Breast epithelium (tissue), 4 donors: Measurements from ENCODE around the gene FAM131B. TPM values are rescaled to one million over a fixed set of nuclear protein-coding genes. Genes with fewer than 3 reads are reported as not detected.

Source experiments
- DNase-seq, 2 donors: peaks; one replicate each; pipeline ENCODE4 v3.0.0-alpha.2; 2019; ENCODE audit warnings: low spot score in 2 of 2
- H3K27ac ChIP-seq, 2 donors: fragments of 200-600 bp; sonication (generic) in 1 of 2; one replicate each; pipeline ENCODE4 v1.5.1; 2016 to 2019; ENCODE audit warnings: mild to moderate bottlenecking in 1 of 2
- H3K27me3 ChIP-seq, 2 donors: fragments of 200-600 bp; sonication (generic) in 1 of 2; one replicate each; pipeline versions ENCODE4 v1.5.1 to v1.6.0; 2017 to 2019; ENCODE audit warnings: control low read depth in 1 of 2, mild to moderate bottlenecking in 1 of 2
- H3K36me3 ChIP-seq: fragments of 200-600 bp; one replicate; pipeline ENCODE4 v1.5.1; 2019
- H3K4me1 ChIP-seq, 2 donors: fragments of 200-600 bp; sonication (generic); one replicate each; pipeline ENCODE4 v1.5.1; 2016 to 2019; ENCODE audit warnings: control low read depth in 1 of 2
- H3K4me3 ChIP-seq, 3 donors: fragments of 200-600 bp; sonication (generic); 1 replicate in 2 of 3; 2 replicates in 1 of 3; pipeline ENCODE4 v1.5.1; 2016 to 2019; ENCODE audit warnings: mild to moderate bottlenecking in 3 of 3, moderate library complexity in 2 of 3
- H3K9me3 ChIP-seq, 2 donors: fragments of 200-600 bp; sonication (generic) in 1 of 2; one replicate each; pipeline ENCODE4 v1.5.1; 2016 to 2019; ENCODE audit warnings: control low read depth in 1 of 2
- POLR2A ChIP-seq: fragments of 450-650 bp; IDR thresholded peaks from one replicate; pipeline ENCODE4 v1.6.1; 2016; ENCODE audit warnings: antibody characterized with exemption, mild to moderate bottlenecking, moderate library complexity
- POLR2AphosphoS5 ChIP-seq, 3 donors: sonication (generic); formaldehyde crosslinking; IDR thresholded peaks; one replicate each; pipeline ENCODE4 v1.6.1; 2017; ENCODE audit warnings: antibody characterized with exemption in 3 of 3
- intact Hi-C: fragments of 100-400 bp; cut with DNase I; formaldehyde crosslinking; loops from one replicate; pipeline ENCODE4 v1.15.1; 2023; ENCODE audit warnings: low total_unique reads
- total RNA-seq, 3 donors: library from RNA; depleted of rRNA; stranded (reverse); fragments of >200 nt; gene quantifications; one replicate each; pipeline ENCODE4 v1.1.0, GENCODE V29; 2016
- TF ChIP-seq, protein P1 (sequence below), 3 donors: fragments of 450-650 bp; IDR thresholded peaks; one replicate each; pipeline ENCODE4 v1.5.1; 2016 to 2017; ENCODE audit warnings: antibody characterized with exemption in 3 of 3, mild to moderate bottlenecking in 3 of 3, moderate library complexity in 3 of 3

Gene FAM131B
- total RNA-seq, 3 donors from 2014 or later: 0.48 to 2.3 (median 0.73) TPM

- Histone ChIP-seq H3K27ac (no peak overlapping the region), H3K27me3 (no peaks in the 10 kb centered on the region), H3K4me1 (no peaks in the 10 kb centered on the region), H3K4me3 (no peak overlapping the region), H3K9me3 (no peaks in the 10 kb centered on the region), H3K36me3 (no peaks in the 10 kb centered on the region)
- DNase-seq: no peak
- TF ChIP-seq, protein P1, sequence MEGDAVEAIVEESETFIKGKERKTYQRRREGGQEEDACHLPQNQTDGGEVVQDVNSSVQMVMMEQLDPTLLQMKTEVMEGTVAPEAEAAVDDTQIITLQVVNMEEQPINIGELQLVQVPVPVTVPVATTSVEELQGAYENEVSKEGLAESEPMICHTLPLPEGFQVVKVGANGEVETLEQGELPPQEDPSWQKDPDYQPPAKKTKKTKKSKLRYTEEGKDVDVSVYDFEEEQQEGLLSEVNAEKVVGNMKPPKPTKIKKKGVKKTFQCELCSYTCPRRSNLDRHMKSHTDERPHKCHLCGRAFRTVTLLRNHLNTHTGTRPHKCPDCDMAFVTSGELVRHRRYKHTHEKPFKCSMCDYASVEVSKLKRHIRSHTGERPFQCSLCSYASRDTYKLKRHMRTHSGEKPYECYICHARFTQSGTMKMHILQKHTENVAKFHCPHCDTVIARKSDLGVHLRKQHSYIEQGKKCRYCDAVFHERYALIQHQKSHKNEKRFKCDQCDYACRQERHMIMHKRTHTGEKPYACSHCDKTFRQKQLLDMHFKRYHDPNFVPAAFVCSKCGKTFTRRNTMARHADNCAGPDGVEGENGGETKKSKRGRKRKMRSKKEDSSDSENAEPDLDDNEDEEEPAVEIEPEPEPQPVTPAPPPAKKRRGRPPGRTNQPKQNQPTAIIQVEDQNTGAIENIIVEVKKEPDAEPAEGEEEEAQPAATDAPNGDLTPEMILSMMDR (IDR thresholded peaks at IDR 0.05): no peak
- TF ChIP-seq POLR2A (no peak), POLR2AphosphoS5 (IDR thresholded peaks at IDR 0.05) (no peak)
- intact Hi-C loops: loop anchor here (10.0 kb wide), 1 partner anchor 156 kb away; no protein-coding TSS in a partner anchor
Measured at GRCh38 chr7:143401265-143401664, 38.8 kb upstream of the FAM131B start.

- H3K36me3 ChIP-seq: no peaks in the 10 kb centered on the region
- no peaks in the 10 kb centered on the region for H3K27me3 ChIP-seq
- no peaks in the 10 kb centered on the region for H3K4me1 ChIP-seq
- no peaks in the 10 kb centered on the region for H3K9me3 ChIP-seq
- DNase-seq: no peak
- H3K4me3 ChIP-seq: no peak overlapping the region
- TF ChIP-seq, protein P1 (IDR thresholded peaks at IDR 0.05): no peak
- TF ChIP-seq POLR2AphosphoS5 (IDR thresholded peaks at IDR 0.05) (no peak), POLR2A (no peak)
- intact Hi-C loops: loop anchor here (10.0 kb wide), 1 partner anchor 155 kb away; no protein-coding TSS in a partner anchor
- H3K27ac ChIP-seq: no peak overlapping the region
Measured at GRCh38 chr7:143399642-143400041, 37.1 kb upstream of the FAM131B start.

DNA sequence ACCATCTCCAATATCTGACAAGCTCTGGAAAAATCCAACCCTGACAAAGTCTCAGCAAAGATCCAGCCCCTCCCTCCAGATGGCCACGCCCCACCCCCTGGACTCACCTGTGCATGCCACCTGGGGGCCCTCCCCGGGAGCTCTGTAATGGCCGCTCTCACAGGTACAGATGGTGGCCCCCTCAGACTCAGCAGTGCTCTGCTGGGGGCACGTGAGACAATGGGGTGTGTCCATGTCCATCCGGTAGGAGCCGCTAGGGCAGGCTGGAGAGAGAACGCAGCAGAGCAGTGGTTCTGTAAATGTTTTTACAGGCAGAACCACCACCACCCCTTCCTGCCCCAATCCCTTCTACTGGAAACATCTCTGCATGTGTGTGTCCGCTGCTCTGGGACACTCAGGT, 36.6 kb upstream of the FAM131B start:
- no peak for TF ChIP-seq POLR2A
- TF ChIP-seq, protein P1 (IDR thresholded peaks at IDR 0.05): no peak
- no peak for TF ChIP-seq POLR2AphosphoS5 (IDR thresholded peaks at IDR 0.05)
- intact Hi-C loops: no loop called here
- no peak overlapping the region for H3K4me3 ChIP-seq
- no peaks in the 10 kb centered on the region for H3K9me3 ChIP-seq
- no peaks in the 10 kb centered on the region for H3K4me1 ChIP-seq
- no peak overlapping the region for H3K27ac ChIP-seq
- DNase-seq: no peak
- H3K36me3 ChIP-seq: no peaks in the 10 kb centered on the region
- no peaks in the 10 kb centered on the region for H3K27me3 ChIP-seq

GRCh38 chr7:143398616-143399015, 36.1 kb upstream of the FAM131B start:
- Histone ChIP-seq H3K4me1 (no peaks in the 10 kb centered on the region), H3K9me3 (no peaks in the 10 kb centered on the region), H3K27me3 (no peaks in the 10 kb centered on the region), H3K36me3 (no peaks in the 10 kb centered on the region), H3K4me3 (no peak overlapping the region), H3K27ac (no peak overlapping the region)
- DNase-seq: no peak
- no peak for TF ChIP-seq POLR2AphosphoS5 (IDR thresholded peaks at IDR 0.05)
- TF ChIP-seq, protein P1 (IDR thresholded peaks at IDR 0.05): no peak
- TF ChIP-seq POLR2A: no peak
- intact Hi-C loops: no loop called here

DNA sequence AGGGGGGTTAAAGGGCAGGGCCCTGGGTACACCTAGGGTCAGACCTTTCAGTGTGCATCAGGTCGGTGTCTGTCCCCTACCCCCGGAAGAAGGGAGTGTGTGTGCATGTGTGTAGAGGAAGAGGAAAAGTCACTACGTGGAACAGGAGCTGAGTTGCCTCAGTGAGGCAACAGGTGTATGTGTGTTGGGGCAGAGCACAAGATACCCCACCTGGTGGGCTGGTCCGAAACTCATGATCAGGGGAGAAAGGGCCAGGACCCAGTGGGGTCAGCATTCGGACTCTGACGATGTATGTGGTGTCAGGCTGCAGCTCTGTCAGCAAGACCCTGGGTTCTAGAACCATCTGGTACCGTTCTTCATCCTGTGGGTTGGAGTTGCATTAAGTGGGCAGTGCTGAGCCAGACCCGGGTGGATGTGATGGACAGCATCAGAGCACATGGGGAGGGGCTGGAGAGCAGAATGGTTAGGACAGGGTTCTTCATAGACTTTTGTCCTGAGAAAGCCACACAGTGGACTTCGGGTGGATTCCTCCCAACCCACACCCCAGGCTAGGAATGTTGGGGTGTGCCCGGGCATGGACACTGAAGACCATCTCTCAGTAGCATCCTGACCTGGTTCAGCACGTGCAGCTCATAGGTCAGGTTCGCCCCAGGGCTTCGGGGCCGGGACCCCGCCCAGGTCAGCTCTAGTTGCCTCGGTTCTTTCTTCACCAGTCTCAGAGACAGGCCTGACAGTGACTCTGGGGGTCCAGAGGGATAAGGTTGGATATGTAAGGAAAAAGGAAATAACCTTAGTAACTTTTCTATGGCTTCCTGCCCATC, 35.4 kb upstream of the FAM131B start:
- H3K36me3 ChIP-seq: no peaks in the 10 kb centered on the region
- no peak overlapping the region for H3K27ac ChIP-seq
- H3K4me1 ChIP-seq: peaks cover 0 to under 1% of the 10 kb centered on the region in 2 donors
- H3K27me3 ChIP-seq: no peaks in the 10 kb centered on the region
- no peaks in the 10 kb centered on the region for H3K9me3 ChIP-seq
- no peak overlapping the region for H3K4me3 ChIP-seq
- no peak for DNase-seq
- intact Hi-C loops: no loop called here
- TF ChIP-seq, protein P1 (IDR thresholded peaks at IDR 0.05): no peak
- TF ChIP-seq POLR2A: no peak
